H1 (cell line): ENCODE data around the gene CTPS2. TPM values are rescaled to one million over a fixed set of nuclear protein-coding genes. Genes with fewer than 3 reads are reported as not detected.

Experiments used
- CTCF ChIA-PET: fragments of 300-600 bp; sonication (Branson Sonifier 250); formaldehyde crosslinking; loops from one replicate; lab custom pipeline; 2021; ENCODE audit not compliant: partially characterized antibody; lab: Charles Lee
- POLR2A ChIA-PET: fragments of 300-600 bp; sonication (Branson Sonifier 250); formaldehyde crosslinking; loops from one replicate; lab custom pipeline; 2021; ENCODE audit warnings: inconsistent platforms; ENCODE audit not compliant: partially characterized antibody; lab: Charles Lee
- DNase-seq, 2 experiments: peaks; one replicate each; pipeline versions ENCODE4 v3.0.0 to v3.0.0-alpha.2; 2010 to 2022; ENCODE audit warnings: low spot score in 2 of 2, low read depth in 1 of 2, mixed read lengths in 1 of 2
- FAIRE-seq: peaks from 2 replicates; lab custom pipeline; 2011; peaks lifted over from hg19 to GRCh38; lab: Jason Lieb, UNC
- H2AFZ ChIP-seq: 2 replicates; pipeline ENCODE4 v1.8.1; 2012; ENCODE audit warnings: low read length, inconsistent platforms
- H2AK5ac ChIP-seq: 2 replicates; pipeline ENCODE4 v1.6.1; 2013; ENCODE audit warnings: low read depth, low read length
- H2BK120ac ChIP-seq: replicated peaks from 2 replicates; pipeline ENCODE3; 2013; ENCODE audit warnings: low read depth, low read length, inconsistent platforms
- H2BK12ac ChIP-seq: 2 replicates; pipeline ENCODE4 v1.6.1; 2013; ENCODE audit warnings: low read depth, low read length
- H2BK15ac ChIP-seq: 2 replicates; pipeline ENCODE4 v1.6.1; 2013; ENCODE audit warnings: low read length
- H2BK20ac ChIP-seq: 2 replicates; pipeline ENCODE4 v1.6.1; 2013; ENCODE audit warnings: low read length
- H2BK5ac ChIP-seq: 2 replicates; pipeline ENCODE4 v1.6.1; 2013; ENCODE audit warnings: low read depth, low read length
- H3K14ac ChIP-seq: 2 replicates; pipeline ENCODE4 v1.6.1; 2013; ENCODE audit warnings: inconsistent platforms; ENCODE audit not compliant: insufficient read length
- H3K18ac ChIP-seq: 2 replicates; pipeline ENCODE4 v1.6.1; 2013; ENCODE audit warnings: low read length; ENCODE audit errors: extremely low read depth
- H3K23ac ChIP-seq: 2 replicates; pipeline ENCODE4 v1.6.1; 2013; ENCODE audit warnings: inconsistent platforms; ENCODE audit not compliant: insufficient read length
- H3K23me2 ChIP-seq: 2 replicates; pipeline ENCODE4 v1.6.1; 2013; ENCODE audit warnings: low read depth, low read length
- H3K27ac ChIP-seq: 2 replicates; pipeline ENCODE4 v1.6.1; 2011; ENCODE audit warnings: low read depth, low read length, inconsistent platforms
- H3K27me3 ChIP-seq, 4 experiments: replicated peaks in 1 of 4; 1 replicate in 1 of 4; 2 replicates in 3 of 4; pipeline versions ENCODE4 v1.6.1 to v1.8.1; 2011 to 2013; ENCODE audit warnings: low read length in 3 of 4, mild to moderate bottlenecking in 3 of 4, inconsistent platforms in 2 of 4, mixed read lengths in 2 of 4, moderate library complexity in 1 of 4; ENCODE audit not compliant: control insufficient read depth in 3 of 4, insufficient read depth in 3 of 4; ENCODE audit errors: extremely low read depth in 1 of 4
- H3K36me3 ChIP-seq, 4 experiments: 2 replicates each; pipeline versions ENCODE4 v1.6.1 to v1.8.1; 2011 to 2013; ENCODE audit warnings: mild to moderate bottlenecking in 4 of 4, low read length in 3 of 4, moderate library complexity in 2 of 4, control low read depth in 1 of 4, inconsistent platforms in 1 of 4; ENCODE audit not compliant: insufficient read depth in 4 of 4, control insufficient read depth in 2 of 4
- H3K4ac ChIP-seq: replicated peaks from 2 replicates; pipeline ENCODE3; 2013; ENCODE audit warnings: low read length, low read depth, mixed read lengths, inconsistent platforms; ENCODE audit not compliant: insufficient read length
- H3K4me1 ChIP-seq, 4 experiments: replicated peaks in 1 of 4; 1 replicate in 1 of 4; 2 replicates in 3 of 4; pipeline versions ENCODE4 v1.6.1 to v1.8.1; 2011 to 2013; ENCODE audit warnings: low read length in 3 of 4, inconsistent platforms in 2 of 4, mixed read lengths in 1 of 4; ENCODE audit not compliant: insufficient read depth in 4 of 4, control insufficient read depth in 3 of 4
- H3K4me2 ChIP-seq, 2 experiments: 2 replicates each; pipeline versions ENCODE4 v1.6.1 to v1.8.1; 2011 to 2013; ENCODE audit warnings: low read depth in 2 of 2, low read length in 2 of 2, control low read depth in 1 of 2, inconsistent platforms in 1 of 2, mild to moderate bottlenecking in 1 of 2; ENCODE audit not compliant: insufficient read depth in 1 of 2
- H3K4me3 ChIP-seq, 4 experiments: fragments of 200-600, 300-600 bp in 1 of 4; sonication (generic), shearing (Covaris generic), sonication (Bioruptor Twin) in 1 of 4; 2 replicates each; pipeline versions ENCODE4 v1.5.1 to v1.8.1; 2011 to 2016; ENCODE audit warnings: low read length in 4 of 4, low read depth in 3 of 4, control low read depth in 2 of 4, inconsistent platforms in 2 of 4, mild to moderate bottlenecking in 2 of 4, mixed read lengths in 1 of 4, moderate library complexity in 1 of 4; ENCODE audit not compliant: insufficient read depth in 2 of 4; ENCODE audit errors: extremely low read depth in 1 of 4
- H3K56ac ChIP-seq: replicated peaks from 2 replicates; pipeline ENCODE3; 2013; ENCODE audit warnings: low read depth, mild to moderate bottlenecking, mixed read lengths, low read length, inconsistent platforms; ENCODE audit not compliant: insufficient read length
- H3K79me1 ChIP-seq: 2 replicates; pipeline ENCODE4 v1.6.1; 2013; ENCODE audit warnings: low read depth, low read length, control low read depth
- H3K79me2 ChIP-seq, 2 experiments: 2 replicates each; pipeline versions ENCODE4 v1.6.1 to v1.8.1; 2012 to 2013; ENCODE audit warnings: low read length in 2 of 2, mild to moderate bottlenecking in 2 of 2, inconsistent platforms in 1 of 2; ENCODE audit not compliant: insufficient read depth in 2 of 2, control insufficient read depth in 1 of 2
- H3K9ac ChIP-seq, 4 experiments: replicated peaks in 1 of 4; 1 replicate in 1 of 4; 2 replicates in 3 of 4; pipeline versions ENCODE4 v1.6.1 to v1.8.1; 2011 to 2013; ENCODE audit warnings: low read depth in 3 of 4, low read length in 3 of 4, control low read depth in 2 of 4, mild to moderate bottlenecking in 2 of 4, moderate library complexity in 2 of 4, inconsistent platforms in 1 of 4; ENCODE audit errors: extremely low read depth in 1 of 4
- H3K9me3 ChIP-seq, 2 experiments: 2 replicates each; pipeline versions ENCODE4 v1.6.1 to v1.8.1; 2012 to 2013; ENCODE audit warnings: mild to moderate bottlenecking in 2 of 2, moderate library complexity in 2 of 2, control low read depth in 1 of 2, inconsistent platforms in 1 of 2, low read depth in 1 of 2, low read length in 1 of 2, mixed read lengths in 1 of 2; ENCODE audit not compliant: insufficient read depth in 2 of 2
- H4K20me1 ChIP-seq, 2 experiments: replicated peaks in 1 of 2; 2 replicates each; pipeline versions ENCODE3 to v1.8.1; 2011 to 2013; ENCODE audit warnings: inconsistent platforms in 2 of 2, low read length in 2 of 2, mild to moderate bottlenecking in 1 of 2; ENCODE audit not compliant: insufficient read depth in 2 of 2, control insufficient read depth in 1 of 2
- H4K5ac ChIP-seq: 2 replicates; pipeline ENCODE4 v1.6.1; 2013; ENCODE audit warnings: low read length, low read depth, mixed read lengths, inconsistent platforms; ENCODE audit not compliant: insufficient read length
- H4K8ac ChIP-seq: 2 replicates; pipeline ENCODE4 v1.8.0; 2013; ENCODE audit warnings: mild to moderate bottlenecking, moderate library complexity, low read length, inconsistent platforms; ENCODE audit not compliant: insufficient read depth; ENCODE audit errors: extremely low read depth
- H4K91ac ChIP-seq: replicated peaks from 2 replicates; pipeline ENCODE3; 2013; ENCODE audit warnings: low read length, mixed read lengths, inconsistent platforms; ENCODE audit not compliant: insufficient read length
- WGBS, 2 experiments: shearing (Covaris generic) in 1 of 2; methylation state at CpG; one replicate each; pipeline versions ENCODE4 v1.1.6 to v1.1.7; 2013 to 2015; ENCODE audit warnings: low lambda C conversion rate in 2 of 2, mixed read lengths in 2 of 2, inconsistent platforms in 1 of 2, low coverage in 1 of 2, missing lambda C conversion rate in 1 of 2; ENCODE audit not compliant: insufficient replicate concordance in 2 of 2, insufficient coverage in 1 of 2, insufficient read length in 1 of 2; ENCODE audit errors: extremely low coverage in 1 of 2, missing lambda C conversion rate in 1 of 2; 5-methylcytosine and 5-hydroxymethylcytosine counted together
- polyA plus RNA-seq, 7 experiments: library from polyadenylated mRNA; depleted of rRNA in 3 of 7; stranded (reverse) in 5 of 7; unstranded in 2 of 7; fragments of >200 nt in 5 of 7; fragments of 200-250 nt in 2 of 7; gene quantifications; 1 replicate in 5 of 7; 2 replicates in 1 of 7; 4 replicates in 1 of 7; pipeline versions ENCODE4 v1.2.1 to v1.2.3, GENCODE V29; 2011 to 2013; ENCODE audit warnings: missing spikeins in 2 of 7, mixed read lengths in 2 of 7
- total RNA-seq: library from RNA; stranded (reverse); fragmentation: NEBNext Ultra II Directional; extraction: Animal tissue kit (Norgen Biotek cat#: 25700); gene quantifications from 2 replicates; pipeline ENCODE4 v1.2.1, GENCODE V29; 2021

Gene CTPS2
- total and polyA plus RNA-seq, 2 of the 8 experiments (the other 6 are each of a cell fraction or from before 2014, with no cell fraction given): 17.1 to 34.0 TPM

DNA sequence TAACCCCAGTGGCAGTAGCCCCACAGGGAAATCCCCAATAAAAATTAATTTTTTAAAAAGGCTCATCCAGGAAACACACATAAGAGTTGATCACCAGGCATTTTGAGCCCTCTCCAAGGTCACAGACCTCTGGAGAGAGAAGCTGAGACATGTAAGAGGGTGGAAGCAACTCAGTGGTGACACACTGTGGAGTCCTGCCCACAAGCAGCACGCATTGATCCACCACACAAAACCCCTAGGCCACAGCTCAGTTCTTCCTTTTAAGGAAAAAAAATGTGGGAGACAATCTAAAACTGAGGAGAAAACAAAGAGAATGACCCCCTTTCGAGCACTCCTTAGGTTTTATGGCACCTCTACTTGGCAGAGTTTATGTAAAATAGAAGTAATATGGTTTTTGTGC is 134.3 kb downstream of the CTPS2 start:
- peak; percentile 19 for FAIRE-seq
- H3K4me3 ChIP-seq: peak overlapping the region in 3 of 4 experiments; percentile 14 to 54 (median 16); a peak in 5 of 8 replicates
- no peak overlapping the region; a peak in 1 of 7 replicates for H3K9ac ChIP-seq

More for the DNA sequence above, 134.3 kb downstream of the CTPS2 start:
- ChIA-PET CTCF (interaction anchor here (1.6 to 2.1 kb wide), 2 partner anchors 33 to 133 kb away, joined by 4 to 6 read pairs; no protein-coding TSS in a partner anchor), POLR2A (interaction anchor here (1.0 to 2.8 kb wide), 4 partner anchors 9 to 367 kb away, joined by 3 to 11 read pairs (median 4); no protein-coding TSS in a partner anchor)
- no peaks in the 10 kb centered on the region; the same call in 1 of the 2 replicates for H3K79me1 ChIP-seq
- peak overlapping the region; percentile 83 for H3K18ac ChIP-seq
- no peak overlapping the region; the same call in 1 of the 2 replicates for H2AK5ac ChIP-seq
- H3K4me2 ChIP-seq: peak overlapping the region; percentile 39 to 56
- H3K36me3 ChIP-seq: peaks cover 0 to 21% (median 9%) of the 10 kb centered on the region in 4 experiments; a peak in 3 of 8 replicates
- DNase-seq: no peak
- no peak overlapping the region for H3K14ac ChIP-seq
- no peak overlapping the region for H3K4ac ChIP-seq
- no peak overlapping the region for H3K23ac ChIP-seq
- peaks cover 0 to 10% (median 2%) of the 10 kb centered on the region in 4 experiments; a peak in 3 of 7 replicates for H3K4me1 ChIP-seq
- H4K8ac ChIP-seq: no peak overlapping the region
- H3K27me3 ChIP-seq: no peaks in the 10 kb centered on the region
- no peak overlapping the region for H2AFZ ChIP-seq
- peaks cover 4 to 7% of the 10 kb centered on the region in 2 experiments; a peak in 2 of 4 replicates for H3K9me3 ChIP-seq
- H2BK5ac ChIP-seq: peak overlapping the region; percentile 93
- H2BK12ac ChIP-seq: no peak overlapping the region; the same call in 1 of the 2 replicates
- no peak overlapping the region for H2BK15ac ChIP-seq
- no peak overlapping the region for H2BK120ac ChIP-seq
- 21% methylated on average over 2 of the region's 2 CpGs; no CpG with 5 or more reads in 1 of the 2 experiments for WGBS, 2 experiments
- no peak overlapping the region for H3K56ac ChIP-seq
- no peaks in the 10 kb centered on the region for H3K23me2 ChIP-seq
- H4K91ac ChIP-seq: no peak overlapping the region
- H3K27ac ChIP-seq: peak overlapping the region; percentile 83
- no peaks in the 10 kb centered on the region for H4K20me1 ChIP-seq
- H2BK20ac ChIP-seq: no peak overlapping the region
- H4K5ac ChIP-seq: no peak overlapping the region
- no peaks in the 10 kb centered on the region; a peak in 1 of 4 replicates for H3K79me2 ChIP-seq
